Smooth muscle cell (in vitro differentiated cells): ENCODE data around the gene GIGYF1. TPM values are rescaled to one million over a fixed set of nuclear protein-coding genes. Genes with fewer than 3 reads are reported as not detected.

Experiments used
- DNase-seq: peaks from one replicate; lab custom pipeline; 2025; ENCODE audit not compliant: unreplicated experiment; lab: John Stamatoyannopoulos, UW
- H2AFZ ChIP-seq: fragments of 200-600 bp; sonication (generic); 2 replicates; pipeline ENCODE4 v1.6.0; 2016; ENCODE audit warnings: antibody characterized with exemption, low read depth, mild to moderate bottlenecking
- H3F3A ChIP-seq: fragments of 200-600 bp; sonication (generic); 2 replicates; pipeline ENCODE4 v1.6.0; 2017; ENCODE audit warnings: antibody characterized with exemption, low read depth
- H3K27ac ChIP-seq: fragments of 200-600 bp; sonication (generic); 2 replicates; pipeline ENCODE4 v1.5.1; 2016; ENCODE audit warnings: low read depth, mild to moderate bottlenecking
- H3K27me3 ChIP-seq: fragments of 200-600 bp; sonication (generic); 2 replicates; pipeline ENCODE4 v1.6.1; 2016; ENCODE audit warnings: low read depth, mild to moderate bottlenecking
- H3K36me3 ChIP-seq: fragments of 200-600 bp; sonication (generic); 2 replicates; pipeline ENCODE4 v1.5.1; 2016; ENCODE audit warnings: low read depth
- H3K4me1 ChIP-seq: fragments of 200-600 bp; sonication (generic); 2 replicates; pipeline ENCODE4 v1.5.1; 2016; ENCODE audit warnings: low read depth
- H3K4me2 ChIP-seq: fragments of 200-600 bp; sonication (generic); 2 replicates; pipeline ENCODE4 v1.6.0; 2016; ENCODE audit warnings: mild to moderate bottlenecking
- H3K4me3 ChIP-seq: fragments of 200-600 bp; sonication (generic); 2 replicates; pipeline ENCODE4 v1.5.1; 2016; ENCODE audit warnings: mild to moderate bottlenecking
- H3K79me2 ChIP-seq: fragments of 200-600 bp; sonication (generic); 2 replicates; pipeline ENCODE4 v1.6.0; 2016; ENCODE audit warnings: low read depth, mild to moderate bottlenecking
- H3K9ac ChIP-seq: fragments of 200-600 bp; sonication (generic); 2 replicates; pipeline ENCODE4 v1.6.0; 2016; ENCODE audit warnings: low read depth
- H3K9me3 ChIP-seq: fragments of 200-600 bp; sonication (generic); replicated peaks from 2 replicates; pipeline ENCODE4 v1.5.1; 2016; ENCODE audit warnings: low read depth
- H4K20me1 ChIP-seq: fragments of 200-600 bp; sonication (generic); 2 replicates; pipeline ENCODE4 v1.6.0; 2016; ENCODE audit warnings: low read depth
- CTCF ChIP-seq: fragments of 200-600 bp; sonication (generic); IDR thresholded peaks from 2 replicates; pipeline ENCODE4 v1.5.1; 2017; ENCODE audit warnings: borderline replicate concordance, mild to moderate bottlenecking, antibody characterized with exemption; ENCODE audit not compliant: insufficient read depth, poor library complexity, severe bottlenecking
- WGBS: methylation state at CpG from one replicate; pipeline ENCODE4 v1.1.7; 2016; ENCODE audit warnings: low lambda C conversion rate; 5-methylcytosine and 5-hydroxymethylcytosine counted together
- polyA plus RNA-seq: library from polyadenylated mRNA; unstranded; fragments of >200 nt; fragmentation: Nextera tagmentation; extraction: Ambion mirVana; gene quantifications from 2 replicates; pipeline ENCODE4 v1.2.1, GENCODE V29; 2016
- total RNA-seq: library from RNA; depleted of rRNA; stranded (reverse); fragments of >200 nt; gene quantifications from 2 replicates; pipeline ENCODE4 v1.2.3, GENCODE V29; 2014

GIGYF1 gene
- total and polyA plus RNA-seq, 2 experiments from 2014 or later = 8.5 to 13.1 TPM

GRCh38 chr7:100687751-100688300 is 6.2 kb downstream of the GIGYF1 start:
- DNase-seq = no peak
- H3K4me2 ChIP-seq = no peak overlapping the region
- no peaks in the 10 kb centered on the region for H3K36me3 ChIP-seq
- no peak overlapping the region for H3K9ac ChIP-seq
- no peak overlapping the region for H2AFZ ChIP-seq
- WGBS = 68% methylated on average over 23 of the region's 25 CpGs
- no peaks in the 10 kb centered on the region for H3F3A ChIP-seq
- peaks cover 67% of the 10 kb centered on the region for H4K20me1 ChIP-seq
- no peaks in the 10 kb centered on the region for H3K9me3 ChIP-seq
- H3K27ac ChIP-seq = no peak overlapping the region
- H3K79me2 ChIP-seq = peaks cover 48% of the 10 kb centered on the region
- TF ChIP-seq CTCF = no peak
- H3K4me1 ChIP-seq = peaks cover 18% of the 10 kb centered on the region
- H3K4me3 ChIP-seq = no peak overlapping the region
- no peaks in the 10 kb centered on the region for H3K27me3 ChIP-seq

GRCh38 chr7:100687261-100687660 is 6.8 kb downstream of the GIGYF1 start:
- Histone ChIP-seq H3F3A (no peaks in the 10 kb centered on the region), H3K79me2 (peaks cover 42% of the 10 kb centered on the region), H4K20me1 (peaks cover 67% of the 10 kb centered on the region), H3K27ac (no peak overlapping the region), H3K36me3 (no peaks in the 10 kb centered on the region), H3K4me1 (peaks cover 13% of the 10 kb centered on the region), H3K9me3 (no peaks in the 10 kb centered on the region), H3K27me3 (no peaks in the 10 kb centered on the region), H3K9ac (no peak overlapping the region), H3K4me2 (no peak overlapping the region), H3K4me3 (no peak overlapping the region), H2AFZ (no peak overlapping the region)
- TF ChIP-seq CTCF = no peak
- WGBS = 98% methylated on average over 12 of the region's 22 CpGs
- DNase-seq = no peak

- Histone ChIP-seq H4K20me1 (peaks cover 67% of the 10 kb centered on the region), H3K27ac (no peak overlapping the region), H3K9me3 (no peaks in the 10 kb centered on the region), H3K4me2 (no peak overlapping the region), H3K4me3 (no peak overlapping the region), H3K9ac (no peak overlapping the region), H3K4me1 (peaks cover 8% of the 10 kb centered on the region), H3F3A (no peaks in the 10 kb centered on the region), H2AFZ (no peak overlapping the region), H3K79me2 (peaks cover 38% of the 10 kb centered on the region), H3K27me3 (no peaks in the 10 kb centered on the region), H3K36me3 (no peaks in the 10 kb centered on the region)
- no peak for TF ChIP-seq CTCF
- WGBS = 97% methylated on average over 11 of the region's 17 CpGs
- DNase-seq = no peak
These were observed 7.2 kb downstream of the GIGYF1 start for GRCh38 chr7:100686822-100687211.

- no peak for TF ChIP-seq CTCF
- peaks cover 34% of the 10 kb centered on the region for H3K79me2 ChIP-seq
- H3K9me3 ChIP-seq = no peaks in the 10 kb centered on the region
- WGBS = 95% methylated on average over 31 of the region's 33 CpGs
- no peaks in the 10 kb centered on the region for H3K27me3 ChIP-seq
- H3K4me1 ChIP-seq = peaks cover 4% of the 10 kb centered on the region
- H3K9ac ChIP-seq = no peak overlapping the region
- H3K36me3 ChIP-seq = no peaks in the 10 kb centered on the region
- no peak overlapping the region for H2AFZ ChIP-seq
- no peaks in the 10 kb centered on the region for H3F3A ChIP-seq
- peaks cover 67% of the 10 kb centered on the region for H4K20me1 ChIP-seq
- no peak overlapping the region for H3K27ac ChIP-seq
- H3K4me2 ChIP-seq = no peak overlapping the region
- H3K4me3 ChIP-seq = no peak overlapping the region
- no peak for DNase-seq
These were observed 7.7 kb downstream of the GIGYF1 start for GRCh38 chr7:100686201-100686821.
